ENCODE data around the gene TMEM196.

TMEM196 gene

DNA sequence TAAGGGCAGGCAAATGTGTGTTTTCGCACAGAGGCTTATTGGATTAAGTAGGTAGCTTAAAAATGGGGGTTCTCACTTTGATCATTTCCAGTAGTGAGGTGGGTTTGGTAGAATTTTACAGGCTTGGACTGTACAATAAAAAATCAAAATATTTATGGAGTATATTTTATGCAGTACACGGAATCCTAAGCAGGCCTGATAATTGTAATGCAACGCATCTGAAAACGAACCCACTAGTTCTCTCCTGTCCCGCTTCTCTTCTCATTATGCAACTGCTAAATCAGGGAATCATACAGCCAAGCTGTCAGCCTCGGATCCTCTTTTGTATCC lies 64.2 kb downstream of the TMEM196 start:
- H3K27me3 ChIP-seq (ENCODE audit: control insufficient read depth in 2 of 2, insufficient read depth in 2 of 2, low read length in 2 of 2) = no peaks in the 10 kb centered on the region
- H3K4me1 ChIP-seq (ENCODE audit: control insufficient read depth in 2 of 2, insufficient read depth in 2 of 2, low read length in 2 of 2) = peaks cover 5 to 10% of the 10 kb centered on the region in 2 donors
- no peak overlapping the region for H3K27ac ChIP-seq (ENCODE audit: low read depth in 2 of 2, low read length in 2 of 2)
- H3K36me3 ChIP-seq (ENCODE audit: control insufficient read depth in 2 of 2, insufficient read depth in 2 of 2, low read length in 2 of 2) = no peaks in the 10 kb centered on the region
- peak overlapping the region in 1 of 2 donors; percentile 82 for H3K9ac ChIP-seq (ENCODE audit: low read depth in 1 of 2, low read length in 2 of 2)
- no peaks in the 10 kb centered on the region for H3K9me3 ChIP-seq (ENCODE audit: control insufficient read depth in 2 of 2, low read length in 2 of 2)
- H3K4me3 ChIP-seq (ENCODE audit: low read length in 2 of 2) = peak overlapping the region; percentile 91 to 97

GRCh38 chr7:19708397-19709248 lies 64.8 kb downstream of the TMEM196 start, which contains the start of gene POLR1F:
Gene POLR1F (minus strand): TSS chr7:19709037. CDS start chr7:19709016, 21 bp downstream.
- Histone ChIP-seq H3K4me3 (ENCODE audit: low read length in 2 of 2) (peak within 1 kb of the TSS; percentile 91 to 97), H3K9me3 (ENCODE audit: control insufficient read depth in 2 of 2, low read length in 2 of 2) (no peaks in the 10 kb centered on the region), H3K9ac (ENCODE audit: low read depth in 1 of 2, low read length in 2 of 2) (peak within 1 kb of the TSS; percentile 82 to 83), H3K27ac (ENCODE audit: low read depth in 2 of 2, low read length in 2 of 2) (peak within 1 kb of the TSS in 1 of 2 donors; percentile 42), H3K36me3 (ENCODE audit: control insufficient read depth in 2 of 2, insufficient read depth in 2 of 2, low read length in 2 of 2) (no peaks in the 10 kb centered on the region), H3K4me1 (ENCODE audit: control insufficient read depth in 2 of 2, insufficient read depth in 2 of 2, low read length in 2 of 2) (peaks cover 5 to 10% of the 10 kb centered on the region in 2 donors), H3K27me3 (ENCODE audit: control insufficient read depth in 2 of 2, insufficient read depth in 2 of 2, low read length in 2 of 2) (no peaks in the 10 kb centered on the region)

- no peak overlapping the region for H3K9ac ChIP-seq (ENCODE audit: low read depth in 1 of 2, low read length in 2 of 2)
- H3K27ac ChIP-seq (ENCODE audit: low read depth in 2 of 2, low read length in 2 of 2) = no peak overlapping the region
- no peaks in the 10 kb centered on the region for H3K9me3 ChIP-seq (ENCODE audit: control insufficient read depth in 2 of 2, low read length in 2 of 2)
- H3K36me3 ChIP-seq (ENCODE audit: control insufficient read depth in 2 of 2, insufficient read depth in 2 of 2, low read length in 2 of 2) = peaks cover 0 to 3% of the 10 kb centered on the region in 2 donors
- H3K27me3 ChIP-seq (ENCODE audit: control insufficient read depth in 2 of 2, insufficient read depth in 2 of 2, low read length in 2 of 2) = no peaks in the 10 kb centered on the region
- H3K4me1 ChIP-seq (ENCODE audit: control insufficient read depth in 2 of 2, insufficient read depth in 2 of 2, low read length in 2 of 2) = peaks cover 5 to 10% of the 10 kb centered on the region in 2 donors
- no peak overlapping the region for H3K4me3 ChIP-seq (ENCODE audit: low read length in 2 of 2)
Measured at GRCh38 chr7:19707240-19707639, 66.2 kb downstream of the TMEM196 start.

DNA sequence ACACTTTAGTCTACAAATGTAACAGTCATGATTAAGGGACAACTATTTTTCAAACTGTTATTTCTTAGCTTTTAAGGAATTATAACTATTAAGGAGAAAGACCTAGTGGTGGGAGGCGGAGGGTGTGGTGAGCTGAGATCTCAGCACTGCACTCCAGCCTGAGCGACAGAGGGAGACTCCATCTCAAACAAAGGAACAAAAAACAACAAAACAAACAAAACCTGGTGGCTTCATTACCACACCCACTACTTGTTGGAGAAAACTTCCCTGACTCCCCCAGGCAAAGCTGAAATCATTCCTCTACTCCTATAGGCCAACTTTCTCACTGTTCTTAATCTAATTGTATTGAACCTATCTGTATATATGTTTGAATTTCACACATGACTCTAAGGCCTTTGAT lies 67.8 kb downstream of the TMEM196 start:
- no peaks in the 10 kb centered on the region for H3K27me3 ChIP-seq (ENCODE audit: control insufficient read depth in 2 of 2, insufficient read depth in 2 of 2, low read length in 2 of 2)
- H3K9me3 ChIP-seq (ENCODE audit: control insufficient read depth in 2 of 2, low read length in 2 of 2) = no peaks in the 10 kb centered on the region
- H3K36me3 ChIP-seq (ENCODE audit: control insufficient read depth in 2 of 2, insufficient read depth in 2 of 2, low read length in 2 of 2) = peaks cover 0 to 3% of the 10 kb centered on the region in 2 donors
- H3K9ac ChIP-seq (ENCODE audit: low read depth in 1 of 2, low read length in 2 of 2) = no peak overlapping the region
- peaks cover 5 to 10% of the 10 kb centered on the region in 2 donors for H3K4me1 ChIP-seq (ENCODE audit: control insufficient read depth in 2 of 2, insufficient read depth in 2 of 2, low read length in 2 of 2)
- H3K4me3 ChIP-seq (ENCODE audit: low read length in 2 of 2) = no peak overlapping the region
- H3K27ac ChIP-seq (ENCODE audit: low read depth in 2 of 2, low read length in 2 of 2) = no peak overlapping the region

GRCh38 chr7:19701471-19701870 lies 71.9 kb downstream of the TMEM196 start:
- H3K27ac ChIP-seq (ENCODE audit: low read depth in 2 of 2, low read length in 2 of 2) = no peak overlapping the region
- H3K4me3 ChIP-seq (ENCODE audit: low read length in 2 of 2) = no peak overlapping the region
- H3K4me1 ChIP-seq (ENCODE audit: control insufficient read depth in 2 of 2, insufficient read depth in 2 of 2, low read length in 2 of 2) = no peaks in the 10 kb centered on the region
- peaks cover 9 to 13% of the 10 kb centered on the region in 2 donors for H3K36me3 ChIP-seq (ENCODE audit: control insufficient read depth in 2 of 2, insufficient read depth in 2 of 2, low read length in 2 of 2)
- H3K27me3 ChIP-seq (ENCODE audit: control insufficient read depth in 2 of 2, insufficient read depth in 2 of 2, low read length in 2 of 2) = no peaks in the 10 kb centered on the region
- no peaks in the 10 kb centered on the region for H3K9me3 ChIP-seq (ENCODE audit: control insufficient read depth in 2 of 2, low read length in 2 of 2)
- H3K9ac ChIP-seq (ENCODE audit: low read depth in 1 of 2, low read length in 2 of 2) = no peak overlapping the region

DNA sequence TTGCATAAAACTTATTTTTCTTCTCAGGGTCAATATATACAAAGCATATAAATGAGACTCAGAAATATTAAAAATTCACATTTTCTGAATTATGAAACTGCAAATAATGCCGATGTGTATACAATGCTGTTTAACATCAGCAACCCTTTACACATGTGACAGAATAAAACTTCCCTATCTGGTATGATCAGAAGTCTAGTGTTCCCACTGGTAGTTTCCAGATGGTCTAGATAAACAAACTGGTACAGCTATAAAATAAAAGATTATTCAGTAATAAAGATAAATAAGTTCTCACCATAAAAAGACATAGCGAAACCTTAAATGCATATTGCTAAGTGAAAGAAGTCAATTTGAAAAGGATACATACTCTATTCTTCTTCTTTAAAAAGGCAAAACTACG lies 72.5 kb downstream of the TMEM196 start:
- no peaks in the 10 kb centered on the region for H3K4me1 ChIP-seq (ENCODE audit: control insufficient read depth in 2 of 2, insufficient read depth in 2 of 2, low read length in 2 of 2)
- no peak overlapping the region for H3K9ac ChIP-seq (ENCODE audit: low read depth in 1 of 2, low read length in 2 of 2)
- no peaks in the 10 kb centered on the region for H3K9me3 ChIP-seq (ENCODE audit: control insufficient read depth in 2 of 2, low read length in 2 of 2)
- no peak overlapping the region for H3K27ac ChIP-seq (ENCODE audit: low read depth in 2 of 2, low read length in 2 of 2)
- H3K27me3 ChIP-seq (ENCODE audit: control insufficient read depth in 2 of 2, insufficient read depth in 2 of 2, low read length in 2 of 2) = no peaks in the 10 kb centered on the region
- H3K4me3 ChIP-seq (ENCODE audit: low read length in 2 of 2) = no peak overlapping the region
- peaks cover 9 to 13% of the 10 kb centered on the region in 2 donors for H3K36me3 ChIP-seq (ENCODE audit: control insufficient read depth in 2 of 2, insufficient read depth in 2 of 2, low read length in 2 of 2)

DNA sequence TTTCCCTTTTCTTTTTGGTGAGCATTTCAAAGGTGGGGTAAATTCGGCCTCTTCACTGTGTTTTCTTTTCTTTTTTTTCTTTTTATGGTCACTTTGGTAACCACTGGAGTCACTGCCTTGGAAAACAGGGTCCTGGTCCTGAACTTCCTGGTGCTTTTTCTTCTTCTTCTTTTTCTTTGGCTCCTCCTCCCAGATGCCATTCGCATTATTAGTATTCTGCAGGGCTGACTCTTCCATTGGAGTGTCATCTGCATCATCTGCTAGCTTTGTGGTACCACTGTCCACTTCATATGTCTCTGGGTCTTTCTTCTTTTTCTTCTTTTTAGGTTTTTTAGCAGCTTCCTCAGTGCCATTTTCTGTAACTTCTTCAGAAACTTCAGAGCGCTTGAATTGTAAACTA lies 75.1 kb downstream of the TMEM196 start:
- Histone ChIP-seq H3K9ac (ENCODE audit: low read depth in 1 of 2, low read length in 2 of 2) (no peak overlapping the region), H3K4me1 (ENCODE audit: control insufficient read depth in 2 of 2, insufficient read depth in 2 of 2, low read length in 2 of 2) (no peaks in the 10 kb centered on the region), H3K4me3 (ENCODE audit: low read length in 2 of 2) (no peak overlapping the region), H3K36me3 (ENCODE audit: control insufficient read depth in 2 of 2, insufficient read depth in 2 of 2, low read length in 2 of 2) (peaks cover 9 to 12% of the 10 kb centered on the region in 2 donors), H3K27ac (ENCODE audit: low read depth in 2 of 2, low read length in 2 of 2) (no peak overlapping the region), H3K9me3 (ENCODE audit: control insufficient read depth in 2 of 2, low read length in 2 of 2) (no peaks in the 10 kb centered on the region), H3K27me3 (ENCODE audit: control insufficient read depth in 2 of 2, insufficient read depth in 2 of 2, low read length in 2 of 2) (no peaks in the 10 kb centered on the region)

- Histone ChIP-seq H3K27me3 (ENCODE audit: control insufficient read depth in 2 of 2, insufficient read depth in 2 of 2, low read length in 2 of 2) (no peaks in the 10 kb centered on the region), H3K27ac (ENCODE audit: low read depth in 2 of 2, low read length in 2 of 2) (no peak overlapping the region), H3K4me3 (ENCODE audit: low read length in 2 of 2) (no peak overlapping the region), H3K9me3 (ENCODE audit: control insufficient read depth in 2 of 2, low read length in 2 of 2) (no peaks in the 10 kb centered on the region), H3K36me3 (ENCODE audit: control insufficient read depth in 2 of 2, insufficient read depth in 2 of 2, low read length in 2 of 2) (peaks cover 9% of the 10 kb centered on the region in 2 donors), H3K9ac (ENCODE audit: low read depth in 1 of 2, low read length in 2 of 2) (no peak overlapping the region), H3K4me1 (ENCODE audit: control insufficient read depth in 2 of 2, insufficient read depth in 2 of 2, low read length in 2 of 2) (no peaks in the 10 kb centered on the region)
Measured at GRCh38 chr7:19696926-19697325, 76.5 kb downstream of the TMEM196 start.

DNA sequence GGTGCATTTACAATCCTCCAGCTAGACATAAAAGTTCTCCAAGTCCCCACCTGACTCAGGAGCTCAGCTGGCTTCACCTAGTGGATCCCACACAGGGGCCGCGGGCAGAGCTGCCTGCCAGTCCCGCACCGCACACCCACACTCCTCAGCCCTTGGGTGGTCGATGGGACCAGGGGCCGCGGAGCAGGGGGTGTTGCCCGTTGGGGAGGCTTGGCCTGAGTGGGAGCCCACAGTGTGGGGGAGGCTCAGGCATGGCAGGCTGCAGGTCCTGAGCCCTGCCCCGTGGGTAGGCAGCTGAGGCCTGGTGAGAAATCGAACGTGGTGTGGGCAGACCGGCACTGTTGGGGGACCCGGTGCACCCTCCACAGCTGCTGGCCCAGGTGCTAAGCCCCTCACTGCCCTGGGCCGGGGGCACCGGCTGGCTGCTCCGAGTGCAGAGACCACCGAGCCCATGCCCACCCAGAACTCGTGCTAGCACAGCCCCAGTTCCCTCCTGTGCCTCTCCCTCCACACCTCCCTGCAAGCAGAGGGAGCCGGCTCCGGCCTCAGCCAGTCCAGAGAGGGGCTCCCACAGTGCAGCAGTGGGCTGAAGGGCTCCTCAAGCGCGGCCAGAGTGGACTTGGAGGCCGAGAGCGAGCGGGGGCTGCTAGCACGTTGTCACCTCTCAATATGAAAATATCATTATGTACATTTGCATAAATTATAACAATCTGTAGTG lies 81.1 kb downstream of the TMEM196 start:
- Histone ChIP-seq H3K4me3 (ENCODE audit: low read length in 2 of 2) (no peak overlapping the region), H3K9ac (ENCODE audit: low read depth in 1 of 2, low read length in 2 of 2) (no peak overlapping the region), H3K27me3 (ENCODE audit: control insufficient read depth in 2 of 2, insufficient read depth in 2 of 2, low read length in 2 of 2) (no peaks in the 10 kb centered on the region), H3K36me3 (ENCODE audit: control insufficient read depth in 2 of 2, insufficient read depth in 2 of 2, low read length in 2 of 2) (peaks cover 4 to 5% of the 10 kb centered on the region in 2 donors), H3K27ac (ENCODE audit: low read depth in 2 of 2, low read length in 2 of 2) (no peak overlapping the region), H3K4me1 (ENCODE audit: control insufficient read depth in 2 of 2, insufficient read depth in 2 of 2, low read length in 2 of 2) (no peaks in the 10 kb centered on the region), H3K9me3 (ENCODE audit: control insufficient read depth in 2 of 2, low read length in 2 of 2) (no peaks in the 10 kb centered on the region)

- no peaks in the 10 kb centered on the region for H3K9me3 ChIP-seq (ENCODE audit: control insufficient read depth in 2 of 2, low read length in 2 of 2)
Measured at GRCh38 chr7:19690736-19691135, 82.7 kb downstream of the TMEM196 start.

More at GRCh38 chr7:19690736-19691135, 82.7 kb downstream of the TMEM196 start:
- no peak overlapping the region for H3K4me3 ChIP-seq (ENCODE audit: low read length in 2 of 2)
- no peak overlapping the region for H3K9ac ChIP-seq (ENCODE audit: low read depth in 1 of 2, low read length in 2 of 2)
- no peaks in the 10 kb centered on the region for H3K36me3 ChIP-seq (ENCODE audit: control insufficient read depth in 2 of 2, insufficient read depth in 2 of 2, low read length in 2 of 2)
- no peaks in the 10 kb centered on the region for H3K27me3 ChIP-seq (ENCODE audit: control insufficient read depth in 2 of 2, insufficient read depth in 2 of 2, low read length in 2 of 2)
- no peak overlapping the region for H3K27ac ChIP-seq (ENCODE audit: low read depth in 2 of 2, low read length in 2 of 2)
- no peaks in the 10 kb centered on the region for H3K4me1 ChIP-seq (ENCODE audit: control insufficient read depth in 2 of 2, insufficient read depth in 2 of 2, low read length in 2 of 2)

Data from mucosa of rectum (tissue), 2 donors.